HEK293 (cell line): ENCODE data around the gene ZHX3.

Experiments
- CTCF ChIA-PET: fragments of 350-600 bp; formaldehyde crosslinking; extraction: SDS; loops from one replicate; lab custom pipeline; 2021; ENCODE audit warnings: antibody characterized with exemption; lab: Yijun Ruan, JAX
- POLR2A ChIA-PET: fragments of 300-600 bp; formaldehyde crosslinking; extraction: SDS; loops from one replicate; lab custom pipeline; 2020; ENCODE audit warnings: antibody characterized with exemption, inconsistent platforms; lab: Yijun Ruan, JAX
- H3K27ac ChIP-seq: fragments of 200-500 bp; sonication (Bioruptor generic); 2 replicates; pipeline ENCODE4 v1.5.1; 2014; ENCODE audit warnings: low read depth, low read length, control low read depth, inconsistent platforms; ENCODE audit errors: extremely low read depth
- H3K36me3 ChIP-seq, 2 experiments: fragments of 200-500 bp in 1 of 2; sonication (Bioruptor generic) in 1 of 2; 1 replicate in 1 of 2; 2 replicates in 1 of 2; pipeline ENCODE4 v1.5.1; 2014 to 2017; ENCODE audit warnings: inconsistent platforms in 2 of 2, low read length in 2 of 2; ENCODE audit not compliant: control insufficient read depth in 2 of 2, insufficient read depth in 1 of 2
- H3K4me1 ChIP-seq: fragments of 200-500 bp; sonication (Bioruptor generic); 2 replicates; pipeline ENCODE4 v1.5.1; 2014; ENCODE audit warnings: mild to moderate bottlenecking, low read length, inconsistent platforms; ENCODE audit not compliant: control insufficient read depth, insufficient read depth
- H3K4me3 ChIP-seq: 2 replicates; pipeline ENCODE4 v1.5.1; 2011; ENCODE audit warnings: low read depth, mild to moderate bottlenecking, control low read depth, low read length, moderate library complexity
- H3K9me3 ChIP-seq: fragments of 200-500 bp; sonication (Bioruptor generic); 2 replicates; pipeline ENCODE4 v1.5.1; 2014; ENCODE audit warnings: low read depth, low read length, inconsistent platforms; ENCODE audit not compliant: control insufficient read depth, insufficient read depth
- SALL2 ChIP-seq: fragments of 450-650 bp; formaldehyde crosslinking; IDR thresholded peaks from 2 replicates; pipeline ENCODE4 v1.5.0; 2017; ENCODE audit warnings: missing biosample characterization, mild to moderate bottlenecking, missing genetic modification characterization, borderline replicate concordance
- SP7 ChIP-seq: fragments of 450-650 bp; formaldehyde crosslinking; IDR thresholded peaks from 2 replicates; pipeline ENCODE4 v1.5.1; 2016; ENCODE audit warnings: missing biosample characterization, missing genetic modification characterization
- ZBTB21 ChIP-seq: fragments of 450-650 bp; formaldehyde crosslinking; IDR thresholded peaks from 2 replicates; pipeline ENCODE4 v1.5.1; 2017; ENCODE audit warnings: missing biosample characterization, missing genetic modification characterization
- ZNF121 ChIP-seq: fragments of 450-650 bp; formaldehyde crosslinking; IDR thresholded peaks from 2 replicates; pipeline ENCODE4 v1.5.1; 2016; ENCODE audit warnings: missing biosample characterization, missing genetic modification characterization
- ZNF19 ChIP-seq: fragments of 450-650 bp; formaldehyde crosslinking; IDR thresholded peaks from 2 replicates; pipeline ENCODE4; 2016; ENCODE audit warnings: missing biosample characterization, missing genetic modification characterization, low read depth
- ZNF214 ChIP-seq: fragments of 450-650 bp; formaldehyde crosslinking; IDR thresholded peaks from 2 replicates; pipeline ENCODE4 v1.5.1; 2017; ENCODE audit warnings: missing biosample characterization, mild to moderate bottlenecking, missing genetic modification characterization, borderline replicate concordance
- ZNF248 ChIP-seq: fragments of 450-650 bp; formaldehyde crosslinking; IDR thresholded peaks from 2 replicates; pipeline ENCODE4 v1.5.1; 2017; ENCODE audit warnings: missing biosample characterization, missing genetic modification characterization
- ZNF37A ChIP-seq: fragments of 450-650 bp; IDR thresholded peaks from 2 replicates; pipeline ENCODE4 v1.5.1; 2018; ENCODE audit warnings: missing biosample characterization, missing genetic modification characterization
- ZNF391 ChIP-seq: fragments of 450-650 bp; formaldehyde crosslinking; IDR thresholded peaks from 2 replicates; pipeline ENCODE4 v1.5.1; 2016; ENCODE audit warnings: low read depth, missing biosample characterization, missing genetic modification characterization, borderline replicate concordance
- ZNF416 ChIP-seq: fragments of 450-650 bp; formaldehyde crosslinking; IDR thresholded peaks from 2 replicates; pipeline ENCODE4 v1.5.1; 2016; ENCODE audit warnings: missing biosample characterization, missing genetic modification characterization
- ZNF423 ChIP-seq: fragments of 450-650 bp; formaldehyde crosslinking; IDR thresholded peaks from 2 replicates; pipeline ENCODE4 v1.5.1; 2016; ENCODE audit warnings: missing biosample characterization, missing genetic modification characterization
- ZNF48 ChIP-seq: fragments of 450-650 bp; formaldehyde crosslinking; IDR thresholded peaks from 2 replicates; pipeline ENCODE4 v1.5.1; 2016; ENCODE audit warnings: missing biosample characterization, missing genetic modification characterization
- ZNF521 ChIP-seq: fragments of 450-650 bp; formaldehyde crosslinking; IDR thresholded peaks from 2 replicates; pipeline ENCODE4 v1.5.1; 2017; ENCODE audit warnings: missing biosample characterization, mild to moderate bottlenecking, missing genetic modification characterization
- ZNF544 ChIP-seq: fragments of 450-650 bp; formaldehyde crosslinking; IDR thresholded peaks from 2 replicates; pipeline ENCODE4 v1.5.0; 2017; ENCODE audit warnings: missing biosample characterization, missing genetic modification characterization
- ZNF558 ChIP-seq: fragments of 450-650 bp; formaldehyde crosslinking; IDR thresholded peaks from 2 replicates; pipeline ENCODE4 v1.5.1; 2016; ENCODE audit warnings: missing biosample characterization, missing genetic modification characterization
- ZNF561 ChIP-seq: fragments of 450-650 bp; IDR thresholded peaks from 2 replicates; pipeline ENCODE4 v1.5.1; 2018; ENCODE audit warnings: missing biosample characterization, missing genetic modification characterization, borderline replicate concordance
- ZNF626 ChIP-seq: fragments of 450-650 bp; sonication (Bioruptor Pico); formaldehyde crosslinking; IDR thresholded peaks from 2 replicates; pipeline ENCODE4 v1.5.1; 2018; ENCODE audit warnings: missing biosample characterization, missing genetic modification characterization, inconsistent platforms
- ZNF658 ChIP-seq: fragments of 450-650 bp; formaldehyde crosslinking; IDR thresholded peaks from 2 replicates; pipeline ENCODE4; 2016; ENCODE audit warnings: missing biosample characterization, missing genetic modification characterization
- ZSCAN16 ChIP-seq: fragments of 450-650 bp; formaldehyde crosslinking; IDR thresholded peaks from 2 replicates; pipeline ENCODE4 v1.5.1; 2016; ENCODE audit warnings: missing biosample characterization, missing genetic modification characterization
- TF ChIP-seq, protein P1 (sequence below): fragments of 450-650 bp; formaldehyde crosslinking; IDR thresholded peaks from 2 replicates; pipeline ENCODE4 v1.5.1; 2016; ENCODE audit warnings: missing biosample characterization, missing genetic modification characterization
- TF ChIP-seq, protein P2 (sequence below): fragments of 450-650 bp; formaldehyde crosslinking; IDR thresholded peaks from 2 replicates; pipeline ENCODE4 v1.5.1; 2017; ENCODE audit warnings: missing biosample characterization, missing genetic modification characterization
- TF ChIP-seq, protein P3 (sequence below): fragments of 450-650 bp; formaldehyde crosslinking; IDR thresholded peaks from 2 replicates; pipeline ENCODE4 v1.5.1; 2016; ENCODE audit warnings: missing biosample characterization, missing genetic modification characterization

Gene ZHX3

DNA sequence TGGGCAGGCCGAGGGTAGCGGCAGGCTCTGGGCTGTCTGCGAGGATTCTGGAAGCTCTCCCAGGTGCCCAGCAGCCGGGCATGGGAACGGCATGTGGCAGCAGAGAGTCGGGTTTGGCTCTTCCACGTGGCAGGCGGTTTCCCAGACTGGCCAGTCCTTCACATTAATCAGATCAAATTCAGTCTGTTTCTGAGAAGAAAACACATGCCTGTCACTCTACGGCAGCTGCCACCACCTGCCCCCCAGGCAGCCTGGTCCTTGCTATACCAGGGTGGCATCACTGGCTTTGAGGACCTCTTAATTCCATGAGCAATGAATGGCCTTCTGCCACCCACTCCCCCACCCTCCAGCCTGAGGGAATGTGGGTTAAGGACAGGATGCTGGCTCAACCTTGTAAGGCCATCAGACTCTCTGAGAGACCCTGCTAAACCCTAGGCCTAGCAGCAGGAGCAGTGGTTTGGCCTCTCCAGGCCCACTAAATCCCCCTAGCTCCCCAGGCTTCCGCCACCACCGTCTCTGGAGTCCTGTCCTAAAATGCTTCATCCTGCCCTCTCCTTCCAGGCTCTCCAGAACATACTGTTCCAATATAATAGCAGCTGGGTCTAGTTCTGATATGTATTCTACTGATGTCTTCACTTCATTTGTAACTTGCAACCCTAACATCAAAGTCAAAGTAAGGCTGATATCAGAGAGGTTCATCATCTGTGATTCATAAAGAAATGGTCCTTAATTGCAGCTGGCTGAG lies 132.3 kb downstream of the ZHX3 start (continued):
- TF ChIP-seq, protein P1, sequence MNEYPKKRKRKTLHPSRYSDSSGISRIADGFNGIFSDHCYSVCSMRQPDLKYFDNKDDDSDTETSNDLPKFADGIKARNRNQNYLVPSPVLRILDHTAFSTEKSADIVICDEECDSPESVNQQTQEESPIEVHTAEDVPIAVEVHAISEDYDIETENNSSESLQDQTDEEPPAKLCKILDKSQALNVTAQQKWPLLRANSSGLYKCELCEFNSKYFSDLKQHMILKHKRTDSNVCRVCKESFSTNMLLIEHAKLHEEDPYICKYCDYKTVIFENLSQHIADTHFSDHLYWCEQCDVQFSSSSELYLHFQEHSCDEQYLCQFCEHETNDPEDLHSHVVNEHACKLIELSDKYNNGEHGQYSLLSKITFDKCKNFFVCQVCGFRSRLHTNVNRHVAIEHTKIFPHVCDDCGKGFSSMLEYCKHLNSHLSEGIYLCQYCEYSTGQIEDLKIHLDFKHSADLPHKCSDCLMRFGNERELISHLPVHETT (tag by site-specific recombination), result no peak
- TF ChIP-seq, protein P2, sequence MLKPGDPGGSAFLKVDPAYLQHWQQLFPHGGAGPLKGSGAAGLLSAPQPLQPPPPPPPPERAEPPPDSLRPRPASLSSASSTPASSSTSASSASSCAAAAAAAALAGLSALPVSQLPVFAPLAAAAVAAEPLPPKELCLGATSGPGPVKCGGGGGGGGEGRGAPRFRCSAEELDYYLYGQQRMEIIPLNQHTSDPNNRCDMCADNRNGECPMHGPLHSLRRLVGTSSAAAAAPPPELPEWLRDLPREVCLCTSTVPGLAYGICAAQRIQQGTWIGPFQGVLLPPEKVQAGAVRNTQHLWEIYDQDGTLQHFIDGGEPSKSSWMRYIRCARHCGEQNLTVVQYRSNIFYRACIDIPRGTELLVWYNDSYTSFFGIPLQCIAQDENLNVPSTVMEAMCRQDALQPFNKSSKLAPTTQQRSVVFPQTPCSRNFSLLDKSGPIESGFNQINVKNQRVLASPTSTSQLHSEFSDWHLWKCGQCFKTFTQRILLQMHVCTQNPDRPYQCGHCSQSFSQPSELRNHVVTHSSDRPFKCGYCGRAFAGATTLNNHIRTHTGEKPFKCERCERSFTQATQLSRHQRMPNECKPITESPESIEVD, result no peak
- TF ChIP-seq, protein P3, sequence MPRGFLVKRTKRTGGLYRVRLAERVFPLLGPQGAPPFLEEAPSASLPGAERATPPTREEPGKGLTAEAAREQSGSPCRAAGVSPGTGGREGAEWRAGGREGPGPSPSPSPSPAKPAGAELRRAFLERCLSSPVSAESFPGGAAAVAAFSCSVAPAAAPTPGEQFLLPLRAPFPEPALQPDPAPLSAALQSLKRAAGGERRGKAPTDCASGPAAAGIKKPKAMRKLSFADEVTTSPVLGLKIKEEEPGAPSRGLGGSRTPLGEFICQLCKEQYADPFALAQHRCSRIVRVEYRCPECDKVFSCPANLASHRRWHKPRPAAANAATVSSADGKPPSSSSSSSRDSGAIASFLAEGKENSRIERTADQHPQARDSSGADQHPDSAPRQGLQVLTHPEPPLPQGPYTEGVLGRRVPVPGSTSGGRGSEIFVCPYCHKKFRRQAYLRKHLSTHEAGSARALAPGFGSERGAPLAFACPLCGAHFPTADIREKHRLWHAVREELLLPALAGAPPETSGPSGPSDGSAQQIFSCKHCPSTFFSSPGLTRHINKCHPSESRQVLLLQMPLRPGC, result no peak
- TF ChIP-seq ZSCAN16 (no peak), ZNF561 (tag by site-specific recombination) (no peak)
- TF ChIP-seq, all 188 proteins: peak for 0

DNA sequence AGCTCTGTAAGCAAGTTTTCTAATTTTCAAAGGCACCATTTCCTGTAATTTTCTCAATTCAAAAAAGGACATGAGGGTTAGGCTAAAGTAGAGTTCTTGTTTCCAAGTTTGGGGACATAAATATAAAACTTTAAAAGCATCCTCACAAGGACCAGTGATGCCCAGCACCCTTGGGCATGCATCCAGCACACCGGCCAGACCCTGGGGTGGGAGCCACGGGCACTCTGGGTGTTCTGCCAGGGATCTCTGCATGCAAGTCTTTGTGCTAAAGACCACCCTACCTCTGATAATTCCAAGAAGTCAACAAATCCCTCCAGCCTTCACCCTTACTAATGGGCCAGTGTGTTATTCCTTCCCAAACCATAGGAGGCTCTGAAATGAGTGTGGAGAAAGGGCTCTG lies 133.7 kb downstream of the ZHX3 start:
- ChIA-PET CTCF (interaction anchor here (1.4 to 2.6 kb wide), 2 partner anchors 11 to 157 kb away, joined by 5 to 13 read pairs; partner anchors contain the start of gene LPIN3), POLR2A (no interaction called here)
- no peaks in the 10 kb centered on the region for H3K4me1 ChIP-seq
- no peak overlapping the region for H3K27ac ChIP-seq
- no peak for TF ChIP-seq ZNF558
- TF ChIP-seq, protein P2, result no peak
- no peaks in the 10 kb centered on the region for H3K9me3 ChIP-seq
- peaks cover 0 to 30% of the 10 kb centered on the region in 2 experiments; a peak in 1 of 3 replicates for H3K36me3 ChIP-seq
- no peak overlapping the region for H3K4me3 ChIP-seq

DNA sequence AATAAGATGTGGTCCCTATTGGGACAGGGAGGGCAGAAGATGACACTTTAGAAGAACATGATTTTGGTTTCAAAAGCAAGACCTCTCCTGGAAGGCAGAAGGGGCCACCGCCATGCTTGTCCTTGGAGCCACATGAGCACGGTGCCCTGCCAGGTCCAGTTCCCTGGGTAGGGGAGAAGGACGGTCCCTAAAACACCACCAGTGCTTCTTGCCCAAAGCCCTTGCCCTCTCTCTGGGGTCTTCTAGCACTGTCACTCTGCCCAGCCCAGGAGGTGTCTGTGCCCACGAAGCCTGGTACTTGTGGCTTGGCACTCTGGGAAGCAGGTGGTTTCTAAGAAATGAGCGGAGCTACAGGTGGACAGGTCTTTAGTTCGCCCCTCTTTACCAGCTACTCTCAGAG lies 134.1 kb downstream of the ZHX3 start:
- POLR2A ChIA-PET, result no interaction called here
- no peaks in the 10 kb centered on the region for H3K4me1 ChIP-seq
- H3K36me3 ChIP-seq, result peaks cover 0 to 35% of the 10 kb centered on the region in 2 experiments; a peak in 1 of 3 replicates
- TF ChIP-seq SALL2 (tag by site-specific recombination) (no peak), ZNF416 (tag by site-specific recombination) (no peak), ZNF423 (tag by site-specific recombination) (no peak), ZNF626 (no peak), ZNF248 (tag by site-specific recombination) (no peak), ZNF37A (tag by site-specific recombination) (no peak), ZNF214 (tag by site-specific recombination) (no peak), ZNF658 (tag by site-specific recombination) (no peak), ZNF544 (tag by site-specific recombination) (no peak), ZNF19 (tag by site-specific recombination) (no peak), ZNF48 (no peak), ZNF521 (no peak), ZNF121 (tag by site-specific recombination) (no peak), ZNF391 (tag by site-specific recombination) (no peak), ZBTB21 (tag by site-specific recombination) (no peak), SP7 (no peak)
- TF ChIP-seq, protein P3, result no peak
- TF ChIP-seq, all 188 proteins: peak for 0
- H3K4me3 ChIP-seq, result no peak overlapping the region
- CTCF ChIA-PET, result interaction anchor here (2.6 kb wide), 1 partner anchor 11 kb away, joined by 13 read pairs; no protein-coding TSS in a partner anchor
- no peaks in the 10 kb centered on the region for H3K9me3 ChIP-seq
- no peak overlapping the region for H3K27ac ChIP-seq
